ENCODE results near the gene PARD6G.
"Not testable (repeated sequence)": the region's sequence is repeated elsewhere in the genome, so short reads cannot be mapped to it uniquely, and the experiment has no call there.

Gene PARD6G, protein sequence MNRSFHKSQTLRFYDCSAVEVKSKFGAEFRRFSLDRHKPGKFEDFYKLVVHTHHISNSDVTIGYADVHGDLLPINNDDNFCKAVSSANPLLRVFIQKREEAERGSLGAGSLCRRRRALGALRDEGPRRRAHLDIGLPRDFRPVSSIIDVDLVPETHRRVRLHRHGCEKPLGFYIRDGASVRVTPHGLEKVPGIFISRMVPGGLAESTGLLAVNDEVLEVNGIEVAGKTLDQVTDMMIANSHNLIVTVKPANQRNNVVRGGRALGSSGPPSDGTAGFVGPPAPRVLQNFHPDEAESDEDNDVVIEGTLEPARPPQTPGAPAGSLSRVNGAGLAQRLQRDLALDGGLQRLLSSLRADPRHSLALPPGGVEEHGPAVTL

DNA sequence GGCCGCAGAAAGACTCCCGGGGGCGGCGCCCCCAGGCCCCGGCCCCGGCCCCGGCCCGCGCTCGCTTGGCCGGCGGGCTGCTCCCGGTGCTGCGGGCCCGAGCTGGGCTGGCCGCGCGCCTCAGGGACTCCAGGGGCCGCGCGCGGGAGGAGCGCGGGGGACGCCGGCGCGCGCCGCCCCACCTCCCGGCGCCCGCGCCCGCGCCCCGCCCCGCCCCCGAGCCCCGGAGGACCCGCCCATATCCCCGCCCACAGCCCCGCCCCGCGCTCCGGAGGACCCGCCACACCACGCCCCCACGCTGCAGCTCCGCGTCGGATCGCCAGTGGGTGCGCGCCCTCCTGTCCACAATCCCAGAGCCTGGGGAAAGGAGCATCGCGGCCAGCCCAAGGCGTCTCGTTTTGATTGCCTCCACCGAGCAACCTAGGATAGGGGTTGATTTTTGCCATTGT, at the start of gene PARD6G:
TSS of gene PARD6G (minus strand) at position 122 of the 449 bp plus-strand sequence. CDS start 166 bp downstream, outside the sequence.
- peak; percentile 75 for DNase-seq (ENCODE audit: low read depth)

DNA sequence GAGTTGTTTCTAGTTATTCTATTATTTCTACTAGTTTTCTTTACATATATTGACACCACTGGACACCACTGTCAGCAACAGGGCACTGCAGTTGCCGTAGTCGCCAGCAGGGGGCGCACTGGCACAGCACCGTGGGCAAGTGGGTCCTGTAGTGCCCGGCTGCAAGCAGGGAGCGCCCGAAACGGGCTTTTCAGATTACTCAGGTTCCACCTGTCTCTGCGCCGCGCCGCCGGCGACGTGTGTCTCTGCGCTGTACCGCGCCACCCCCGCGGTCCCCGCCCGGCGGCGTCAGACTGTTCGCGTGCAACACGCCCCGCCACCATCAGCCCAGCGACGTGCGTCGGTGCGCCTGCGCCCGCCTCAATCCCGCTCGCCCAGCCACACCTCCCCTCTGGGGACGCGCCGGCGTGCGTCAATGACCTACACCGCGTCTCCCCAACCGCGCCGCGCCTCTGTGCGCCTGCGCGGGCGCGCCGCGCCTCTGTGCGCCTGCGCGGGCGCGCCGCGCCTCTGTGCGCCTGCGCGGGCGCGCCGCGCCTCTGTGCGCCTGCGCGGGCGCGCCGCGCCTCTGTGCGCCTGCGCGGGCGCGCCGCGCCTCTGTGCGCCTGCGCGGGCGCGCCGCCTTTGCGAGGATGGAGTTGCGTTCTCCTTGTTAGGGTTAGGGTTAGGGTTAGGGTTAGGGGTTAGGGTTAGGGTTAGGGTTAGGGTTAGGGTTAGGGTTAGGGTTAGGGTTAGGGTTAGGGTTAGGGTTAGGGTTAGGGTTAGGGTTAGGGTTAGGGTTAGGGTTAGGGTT, 15.1 kb upstream of the PARD6G start:
- not testable (repeated sequence) for DNase-seq (ENCODE audit: low read depth)

DNA sequence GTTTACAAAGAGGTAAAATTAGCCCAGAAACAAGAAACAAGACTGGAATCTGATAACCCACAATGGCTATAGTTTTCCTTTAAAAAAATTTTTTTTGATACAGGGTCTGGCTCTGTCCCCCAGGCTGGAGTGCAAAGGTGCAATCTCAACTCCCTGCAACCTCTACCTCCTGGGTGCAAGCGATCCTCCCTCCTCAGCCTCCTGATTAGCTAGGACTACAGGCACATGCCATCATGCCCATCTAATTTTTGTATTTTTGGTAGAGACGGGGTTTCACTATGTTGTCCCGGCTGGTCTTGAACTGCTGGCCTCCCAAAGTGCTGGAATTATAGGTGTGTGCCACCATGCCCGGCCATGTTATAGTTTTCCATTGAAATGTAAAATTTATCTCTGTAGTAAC, 12.3 kb upstream of the PARD6G start:
- DNase-seq (ENCODE audit: low read depth), result no peak

- DNase-seq (ENCODE audit: low read depth), result no peak
These were observed 11.3 kb upstream of the PARD6G start for GRCh38 chr18:80258640-80259039.

DNA sequence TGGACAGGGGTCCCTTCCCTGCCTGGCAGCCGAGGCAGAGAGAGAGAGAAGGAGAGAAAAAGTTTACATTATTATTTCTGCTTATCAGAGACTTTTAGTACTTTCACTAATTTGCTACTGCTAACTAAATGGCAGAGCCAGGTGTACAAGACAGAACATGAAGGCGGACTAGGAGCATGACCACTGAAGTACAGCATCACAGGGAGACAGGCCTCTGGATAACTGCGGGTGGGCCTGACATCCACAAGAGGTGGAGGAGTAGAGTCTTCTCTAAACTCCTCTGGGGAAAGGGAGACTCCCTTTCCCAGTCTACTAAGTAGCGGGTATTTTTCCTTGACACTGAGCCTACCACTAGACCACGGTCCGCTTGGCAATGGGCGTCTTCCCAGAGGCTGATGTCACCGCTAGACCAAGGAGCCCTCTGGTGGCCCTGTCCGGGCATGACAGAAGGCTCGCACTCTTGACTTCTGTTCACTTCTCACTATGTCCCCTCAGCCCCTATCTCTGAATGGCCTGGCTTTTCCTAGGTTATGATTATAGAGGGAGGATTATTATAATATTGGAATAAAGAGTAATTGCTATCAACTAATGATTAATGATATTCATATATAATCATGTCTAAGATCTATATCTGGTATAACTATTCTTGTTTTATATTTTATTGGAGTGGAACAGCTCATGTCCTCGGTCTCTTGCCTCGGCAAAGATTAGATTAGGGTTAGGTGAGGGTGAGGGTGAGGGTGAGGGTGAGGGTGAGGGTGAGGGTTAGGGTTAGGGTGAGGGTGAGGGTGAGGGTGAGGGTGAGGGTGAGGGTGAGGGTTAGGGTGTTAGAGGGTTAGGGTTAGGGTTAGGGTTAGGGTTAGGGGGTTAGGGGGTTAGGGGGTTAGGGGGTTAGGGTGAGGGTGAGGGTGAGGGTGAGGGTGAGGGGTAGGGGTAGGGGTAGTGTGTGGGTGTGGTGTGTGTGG, 10.5 kb upstream of the PARD6G start:
- peak; percentile 72 for DNase-seq (ENCODE audit: low read depth)

DNA sequence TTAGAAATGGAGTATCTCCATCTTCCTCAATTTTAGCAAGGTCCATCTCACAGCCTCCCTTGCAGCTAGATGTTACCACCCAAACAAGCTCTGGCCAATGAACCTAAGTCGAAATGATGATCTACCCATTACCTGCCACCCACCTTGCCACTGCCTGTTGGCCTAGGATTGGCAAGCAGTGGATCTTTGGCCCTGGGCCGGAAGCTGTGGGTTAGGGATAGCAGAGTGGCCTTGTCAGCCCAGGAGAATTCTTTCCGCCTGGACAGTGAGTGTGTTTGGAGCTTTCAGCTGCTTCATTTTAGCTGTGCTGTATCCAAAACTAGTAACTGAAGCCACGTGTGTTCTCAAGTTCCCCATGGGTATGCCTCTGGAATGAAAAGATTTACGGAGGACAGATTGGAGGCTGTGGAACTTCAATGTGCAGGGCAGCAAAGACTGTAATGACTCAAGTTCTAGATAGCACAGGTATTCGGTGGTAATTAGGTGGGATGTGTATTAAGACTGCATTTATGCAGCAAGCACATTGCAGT, 7.7 kb upstream of the PARD6G start:
- peak; percentile 7 for DNase-seq (ENCODE audit: low read depth)

DNA sequence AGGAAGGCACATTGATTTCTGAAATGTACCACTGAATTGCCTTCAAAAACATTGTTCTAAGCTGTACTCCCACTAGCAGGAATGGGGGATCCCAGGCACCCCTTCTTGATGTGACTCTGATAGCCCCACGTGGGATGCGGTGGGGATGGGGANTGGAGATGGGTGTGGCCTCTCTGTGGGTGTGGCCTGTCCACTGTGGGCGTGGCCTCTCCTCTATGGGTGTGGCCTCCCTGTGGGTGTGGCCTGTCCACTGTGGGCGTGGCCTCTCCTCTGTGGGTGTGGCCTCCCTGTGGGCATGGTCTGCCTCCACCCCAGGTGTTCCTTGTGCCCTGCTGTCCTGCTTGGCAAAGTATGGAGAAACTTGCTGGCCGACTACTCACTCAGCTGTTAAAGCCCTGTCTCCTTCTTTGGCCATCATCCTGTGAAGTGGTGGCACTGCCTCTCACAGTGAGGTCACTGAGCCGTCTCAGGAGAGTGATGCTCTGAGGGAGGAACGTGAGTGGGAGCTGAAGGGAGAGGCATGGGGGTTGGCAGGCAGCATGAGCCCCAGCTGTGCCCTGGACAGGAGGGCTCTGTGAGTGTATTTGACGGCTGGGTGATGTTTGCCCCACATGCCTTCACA, 6.7 kb upstream of the PARD6G start:
- peak; percentile 9 for DNase-seq (ENCODE audit: low read depth)

- DNase-seq (ENCODE audit: low read depth), result no peak
These were observed 5.9 kb upstream of the PARD6G start for GRCh38 chr18:80253236-80253635.

GRCh38 chr18:80252136-80252535, 4.8 kb upstream of the PARD6G start:
- peak; percentile 50 for DNase-seq (ENCODE audit: low read depth)

DNA sequence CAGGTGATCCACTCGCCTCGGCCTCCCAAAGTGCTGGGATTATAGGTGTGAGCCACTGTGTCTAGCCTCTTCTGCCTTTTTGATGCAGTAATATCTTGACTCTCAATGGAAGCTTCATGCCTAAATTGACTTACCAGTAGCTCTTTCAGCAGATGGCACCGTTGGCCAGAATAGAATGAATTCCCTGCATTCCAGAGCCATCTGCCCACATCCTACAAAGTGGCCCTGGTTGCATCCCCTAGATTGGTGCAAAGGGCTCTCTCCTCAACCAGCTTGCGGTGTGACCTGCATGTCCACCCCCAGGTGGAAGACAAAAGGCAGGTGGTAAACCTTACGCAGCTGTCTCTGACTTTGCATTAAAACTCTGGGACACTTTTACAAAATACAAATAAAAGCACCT, 4.4 kb upstream of the PARD6G start:
- peak; percentile 25 for DNase-seq (ENCODE audit: low read depth)

DNA sequence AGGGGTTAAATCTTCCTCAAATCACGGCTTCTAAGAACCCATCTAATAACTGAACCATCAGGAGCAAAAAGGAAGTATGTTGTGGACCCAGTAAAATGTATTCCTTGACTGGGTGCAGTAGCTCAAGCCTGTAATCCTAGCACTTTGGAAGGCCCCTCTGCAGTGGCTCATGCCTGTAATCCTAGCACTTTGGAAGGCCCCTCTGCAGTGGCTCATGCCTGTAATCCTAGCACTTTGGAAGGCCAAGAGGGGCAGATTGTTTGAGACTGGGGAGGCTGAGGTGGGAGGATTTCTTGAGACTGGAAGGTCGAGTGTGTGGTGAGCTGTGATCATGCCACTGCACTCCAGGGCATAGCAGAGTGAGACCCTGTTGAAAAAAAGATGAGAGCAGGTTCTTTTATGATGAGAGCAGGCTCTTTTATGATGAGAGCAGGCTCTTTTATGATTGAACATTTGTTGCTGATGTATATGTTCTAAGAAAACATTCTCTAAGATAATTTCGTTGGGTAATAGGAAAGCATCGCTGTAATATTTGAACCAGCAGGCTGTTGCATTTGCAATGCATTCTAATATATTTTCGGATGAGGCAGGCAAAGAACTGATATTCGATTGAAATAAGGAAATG, 3.5 kb upstream of the PARD6G start:
- DNase-seq (ENCODE audit: low read depth), result no peak

DNA sequence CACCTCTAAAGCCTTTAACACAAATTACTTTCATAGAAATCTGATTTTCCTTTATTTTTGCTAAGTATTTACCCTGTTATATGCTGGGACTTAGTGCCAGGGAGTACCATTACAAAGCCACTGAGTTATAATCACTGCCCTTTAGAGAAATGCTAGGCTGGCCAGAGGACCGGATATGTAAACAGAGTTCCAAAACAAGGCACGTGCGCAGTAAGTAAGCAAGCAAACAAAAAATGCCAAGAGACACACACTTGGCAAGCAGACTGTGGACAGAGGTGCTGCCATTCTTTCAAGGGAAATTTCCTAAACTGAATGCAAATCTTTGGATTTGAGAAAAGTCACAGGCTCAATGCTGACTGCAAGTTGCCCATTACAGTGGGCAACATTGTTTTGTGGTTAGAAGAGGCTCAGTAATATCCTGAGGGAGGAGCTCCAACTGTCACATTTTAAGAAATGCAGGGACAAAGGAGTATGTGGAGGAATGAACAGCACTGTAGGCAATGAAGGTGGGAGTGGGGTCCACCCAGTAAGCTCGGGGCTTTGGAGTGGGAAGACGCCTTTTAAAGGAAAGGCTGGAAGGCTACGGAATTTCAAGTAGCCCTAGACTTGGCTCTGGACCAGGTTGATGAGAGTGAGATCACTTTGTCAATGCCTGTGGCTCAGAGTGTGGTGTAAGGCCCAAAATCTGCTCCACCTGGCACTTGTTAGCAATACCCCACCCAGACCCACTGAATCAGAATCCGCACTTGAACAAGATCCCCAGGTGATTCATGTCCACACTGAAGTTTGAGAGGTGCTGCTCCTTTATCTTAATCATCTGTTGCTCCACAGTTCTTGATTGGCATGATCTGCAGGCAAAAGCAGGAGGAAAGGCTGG, 2.1 kb upstream of the PARD6G start:
- no peak for DNase-seq (ENCODE audit: low read depth)

- peak; percentile 15 for DNase-seq (ENCODE audit: low read depth)
These were observed 595 bp downstream of the PARD6G start for GRCh38 chr18:80246445-80247392.

GRCh38 chr18:80245781-80246444, 1.4 kb downstream of the PARD6G start:
- DNase-seq (ENCODE audit: low read depth), result no peak

DNA sequence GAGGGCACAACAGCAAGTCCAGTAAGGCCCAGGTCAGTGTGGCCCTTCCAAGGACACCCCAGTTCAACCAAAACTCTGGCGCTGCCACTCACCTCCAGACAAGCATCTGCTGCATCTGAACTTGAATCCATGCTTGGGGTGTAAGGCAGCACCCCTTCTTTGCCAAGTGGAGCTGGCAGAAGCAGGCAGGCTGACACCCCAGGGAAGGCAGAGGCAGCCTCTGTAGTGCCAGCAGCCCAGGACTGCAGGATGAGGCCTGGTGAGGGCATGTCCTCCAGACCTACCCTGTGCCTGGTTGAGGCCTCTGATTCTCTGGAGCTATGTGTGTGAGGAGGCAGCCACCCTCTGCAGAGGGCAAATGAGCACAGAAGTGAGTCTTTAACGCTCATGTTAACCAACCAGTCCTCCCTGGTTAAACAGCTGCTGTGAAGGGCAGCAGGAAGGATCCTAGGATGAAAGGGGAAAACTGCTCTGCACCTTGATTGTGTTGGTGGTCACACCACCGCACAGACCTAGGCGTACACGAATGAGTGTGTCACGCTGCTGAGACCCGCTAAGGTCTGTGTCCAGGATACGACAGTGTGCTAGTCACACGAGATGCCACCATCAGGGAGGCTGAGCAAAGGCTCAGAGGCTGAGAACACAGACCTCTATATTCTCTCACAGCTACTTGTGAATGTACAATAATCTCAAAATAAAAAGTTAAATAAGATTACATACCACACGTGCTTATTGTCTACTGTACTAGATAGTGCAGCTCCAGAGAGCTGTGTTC, 2.2 kb downstream of the PARD6G start:
- no peak for DNase-seq (ENCODE audit: low read depth)

DNA sequence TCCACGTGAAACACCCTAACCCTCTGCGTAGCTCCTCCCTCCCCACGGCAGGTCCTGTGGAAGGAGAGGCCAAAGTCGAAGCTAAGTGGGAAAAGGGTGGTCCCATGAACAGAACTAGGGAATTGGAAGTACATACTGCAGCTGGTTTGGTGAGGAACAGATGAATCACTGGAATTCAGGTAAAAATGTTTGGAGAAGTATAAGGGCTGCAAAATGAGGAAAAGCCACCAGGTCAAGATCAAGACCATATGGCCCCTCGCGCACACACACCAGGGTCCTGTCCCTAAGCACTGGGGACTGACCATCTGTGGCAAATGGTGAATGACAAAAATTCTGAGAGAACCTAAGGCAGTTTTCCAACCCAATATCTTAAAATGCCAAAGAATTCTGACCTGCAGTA, 3.1 kb downstream of the PARD6G start:
- DNase-seq (ENCODE audit: low read depth), result no peak

DNA sequence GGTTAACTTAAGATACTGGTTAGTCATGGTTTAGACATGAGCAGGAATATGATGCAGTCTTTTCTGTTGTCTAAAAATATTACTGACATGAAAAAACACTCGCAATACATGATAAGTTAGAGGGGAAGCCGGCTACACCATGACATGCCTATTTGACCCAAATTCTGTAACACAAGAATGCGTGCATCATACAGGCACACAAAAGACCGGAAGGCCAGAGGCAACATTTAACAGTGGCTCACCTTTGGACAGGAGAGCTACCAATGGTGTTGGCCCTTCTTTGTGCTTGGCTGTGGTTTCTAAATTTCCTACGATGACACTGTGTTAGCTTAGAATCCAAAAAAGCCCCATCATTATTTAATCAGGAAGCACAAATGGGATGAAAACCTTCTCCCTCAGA, 4.1 kb downstream of the PARD6G start:
- no peak for DNase-seq (ENCODE audit: low read depth)
